ENCODE data around the gene LDLRAD3.

LDLRAD3 gene

DNA sequence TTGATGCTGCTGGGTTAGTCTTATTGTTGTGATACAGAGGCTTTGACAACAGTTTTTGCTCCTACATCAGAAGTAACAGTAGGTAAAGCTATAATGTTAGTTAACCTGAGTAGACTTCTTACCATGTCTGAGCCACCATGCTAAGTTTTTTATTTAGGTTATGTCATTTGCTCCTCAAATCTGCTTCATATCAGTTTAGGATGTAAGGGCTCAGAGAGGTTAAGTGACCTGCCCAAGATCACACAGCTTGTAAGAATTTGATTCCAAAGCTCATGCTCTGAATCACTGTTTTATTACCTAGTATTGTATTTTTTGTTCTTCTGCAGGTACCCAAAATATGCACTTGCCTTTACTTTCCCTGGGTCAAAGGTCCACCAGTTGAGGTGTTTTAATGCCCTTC, 183.7 kb downstream of the LDLRAD3 start:
- H4K20me1 ChIP-seq (ENCODE audit: insufficient read depth, low read length) = no peaks in the 10 kb centered on the region
- no peak overlapping the region for H2AFZ ChIP-seq (ENCODE audit: low read depth, low read length)
- H3K36me3 ChIP-seq (ENCODE audit: insufficient read depth, low read length) = no peaks in the 10 kb centered on the region
- no peak overlapping the region for H3K4me2 ChIP-seq (ENCODE audit: insufficient read depth, low read length)
- H3K27me3 ChIP-seq (ENCODE audit: insufficient read depth, low read length, poor library complexity) = peaks cover 29% of the 10 kb centered on the region
- TF ChIP-seq EZH2 (IDR thresholded peaks at IDR 0.05; ENCODE audit: borderline replicate concordance, low read depth, low read length, severe bottlenecking) (no peak), CTCF (IDR thresholded peaks at IDR 0.05; ENCODE audit: borderline replicate concordance, extremely low read depth, low read length, poor library complexity, severe bottlenecking) (no peak)
- H3K9me3 ChIP-seq (ENCODE audit: insufficient read depth, low read length, severe bottlenecking) = no peaks in the 10 kb centered on the region
- H3K79me2 ChIP-seq (ENCODE audit: insufficient read depth, low read length) = no peaks in the 10 kb centered on the region
- no peak overlapping the region for H3K27ac ChIP-seq (ENCODE audit: low read length)
- ATAC-seq (ENCODE audit: insufficient read depth, low read depth) (no peak), DNase-seq (no peak)
- no peak overlapping the region for H3K9ac ChIP-seq (ENCODE audit: low read depth, low read length)
- H3K4me3 ChIP-seq (ENCODE audit: low read depth in 1 of 2, low read length in 2 of 2) = no peak overlapping the region
- H3K4me1 ChIP-seq (ENCODE audit: insufficient read depth, low read length) = no peaks in the 10 kb centered on the region

DNA sequence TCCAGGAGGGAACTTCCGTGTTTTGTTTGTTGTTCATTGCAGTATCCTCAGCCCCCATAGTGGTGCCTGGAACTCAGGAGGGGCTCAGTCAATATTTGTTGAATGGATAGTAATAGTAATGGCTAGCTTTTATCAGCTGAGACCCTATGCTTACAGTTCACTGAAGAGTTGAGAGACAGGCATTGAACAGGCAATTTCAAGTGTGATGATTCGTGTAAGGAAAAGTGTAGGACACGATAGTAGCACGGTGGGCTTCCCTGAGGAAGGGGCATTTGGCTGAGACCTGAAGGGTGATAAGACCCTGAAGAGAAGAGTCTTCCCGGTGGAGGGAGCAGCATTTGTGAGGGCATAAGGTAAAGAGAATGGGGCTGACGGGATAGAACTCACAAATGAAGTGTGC, 186.1 kb downstream of the LDLRAD3 start:
- Histone ChIP-seq H3K36me3 (ENCODE audit: insufficient read depth, low read length) (no peaks in the 10 kb centered on the region), H3K4me1 (ENCODE audit: insufficient read depth, low read length) (no peaks in the 10 kb centered on the region), H3K27me3 (ENCODE audit: insufficient read depth, low read length, poor library complexity) (peaks cover 26% of the 10 kb centered on the region), H3K27ac (ENCODE audit: low read length) (no peak overlapping the region), H3K79me2 (ENCODE audit: insufficient read depth, low read length) (no peaks in the 10 kb centered on the region), H4K20me1 (ENCODE audit: insufficient read depth, low read length) (no peaks in the 10 kb centered on the region), H3K4me3 (ENCODE audit: low read depth in 1 of 2, low read length in 2 of 2) (no peak overlapping the region), H2AFZ (ENCODE audit: low read depth, low read length) (no peak overlapping the region), H3K9ac (ENCODE audit: low read depth, low read length) (no peak overlapping the region), H3K9me3 (ENCODE audit: insufficient read depth, low read length, severe bottlenecking) (no peaks in the 10 kb centered on the region), H3K4me2 (ENCODE audit: insufficient read depth, low read length) (no peak overlapping the region)
- no peak for DNase-seq
- TF ChIP-seq EZH2 (IDR thresholded peaks at IDR 0.05; ENCODE audit: borderline replicate concordance, low read depth, low read length, severe bottlenecking) (no peak), CTCF (IDR thresholded peaks at IDR 0.05; ENCODE audit: borderline replicate concordance, extremely low read depth, low read length, poor library complexity, severe bottlenecking) (no peak)
- no peak for ATAC-seq (ENCODE audit: insufficient read depth, low read depth)

- no peaks in the 10 kb centered on the region for H3K4me1 ChIP-seq (ENCODE audit: insufficient read depth, low read length)
- TF ChIP-seq CTCF (IDR thresholded peaks at IDR 0.05; ENCODE audit: borderline replicate concordance, extremely low read depth, low read length, poor library complexity, severe bottlenecking) = no peak
- TF ChIP-seq EZH2 (IDR thresholded peaks at IDR 0.05; ENCODE audit: borderline replicate concordance, low read depth, low read length, severe bottlenecking) = no peak
- no peaks in the 10 kb centered on the region for H4K20me1 ChIP-seq (ENCODE audit: insufficient read depth, low read length)
- DNase-seq = no peak
- no peaks in the 10 kb centered on the region for H3K36me3 ChIP-seq (ENCODE audit: insufficient read depth, low read length)
- no peak overlapping the region for H3K4me2 ChIP-seq (ENCODE audit: insufficient read depth, low read length)
- H2AFZ ChIP-seq (ENCODE audit: low read depth, low read length) = no peak overlapping the region
- no peak for ATAC-seq (ENCODE audit: insufficient read depth, low read depth)
- no peak overlapping the region for H3K9ac ChIP-seq (ENCODE audit: low read depth, low read length)
- no peak overlapping the region for H3K4me3 ChIP-seq (ENCODE audit: low read depth in 1 of 2, low read length in 2 of 2)
- no peaks in the 10 kb centered on the region for H3K79me2 ChIP-seq (ENCODE audit: insufficient read depth, low read length)
- no peak overlapping the region for H3K27ac ChIP-seq (ENCODE audit: low read length)
- H3K9me3 ChIP-seq (ENCODE audit: insufficient read depth, low read length, severe bottlenecking) = no peaks in the 10 kb centered on the region
- peaks cover 24% of the 10 kb centered on the region for H3K27me3 ChIP-seq (ENCODE audit: insufficient read depth, low read length, poor library complexity)
These were observed 186.5 kb downstream of the LDLRAD3 start for GRCh38 chr11:36130401-36130800.

Data from DND-41 (cell line).